HCT116 (cell line): ENCODE measurements around the gene IGSF9. TPM values are rescaled to one million over a fixed set of nuclear protein-coding genes. Genes with fewer than 3 reads are reported as not detected.

Experiments
- ATAC-seq: fragments of 200-7000 bp; cut with Tn5 transposase; 2 replicates; pipeline ENCODE4 v1.9.1; 2020; ENCODE audit warnings: mild to moderate bottlenecking, moderate library complexity
- BruUV-seq: library from RNA; stranded (reverse); fragments of 400-500 nt; replicated peaks from 2 replicates; lab custom pipeline; 2021; lab: Mats Ljungman, UMichigan
- CTCF ChIA-PET: fragments of 300-600 bp; sonication (Branson Sonifier 250); formaldehyde crosslinking; loops from one replicate; lab custom pipeline; 2021; ENCODE audit warnings: antibody characterized with exemption; lab: Charles Lee
- POLR2A ChIA-PET: fragments of 300-600, 350-600 bp; sonication (Branson Sonifier 250); formaldehyde crosslinking; loops from one replicate; lab custom pipeline; 2021; ENCODE audit warnings: antibody characterized with exemption; lab: Charles Lee
- RAD21 ChIA-PET, 2 experiments: fragments of 300-600 bp; sonication (Branson Sonifier 250); formaldehyde crosslinking; loops; one replicate each; lab custom pipeline; 2023; ENCODE audit warnings: low total read pairs in 2 of 2; ENCODE audit not compliant: uncharacterized antibody in 2 of 2, unreplicated experiment in 2 of 2, low non-redundant PET in 1 of 2; lab: Charles Lee
- DNase-seq: peaks from one replicate; pipeline ENCODE4 v3.0.0-alpha.2; 2010; ENCODE audit warnings: low read depth, low spot score
- H2AFZ ChIP-seq: fragments of 200-600 bp; shearing (Covaris generic), sonication (generic); 2 replicates; pipeline ENCODE4 v1.6.1; 2017; ENCODE audit warnings: low read depth, mixed run types, mixed read lengths, antibody characterized with exemption, low read length; ENCODE audit not compliant: poor library complexity, severe bottlenecking
- H3K27ac ChIP-seq: 2 replicates; pipeline ENCODE4 v1.5.1; 2012; ENCODE audit warnings: low read depth, low read length
- H3K27me3 ChIP-seq: fragments of 200-600 bp; sonication (generic); 2 replicates; pipeline ENCODE4 v1.6.1; 2016; ENCODE audit warnings: mixed run types, low read length, mixed read lengths; ENCODE audit not compliant: insufficient read depth
- H3K36me3 ChIP-seq, 2 experiments: fragments of 200-500 bp in 1 of 2; fragments of 200-600 bp in 1 of 2; sonication (Bioruptor generic) in 1 of 2; sonication (generic) in 1 of 2; 2 replicates each; pipeline versions ENCODE4 v1.5.1 to v1.6.1; 2014 to 2016; ENCODE audit warnings: low read length in 2 of 2, inconsistent platforms in 1 of 2, mixed read lengths in 1 of 2, mixed run types in 1 of 2; ENCODE audit not compliant: insufficient read depth in 2 of 2, control insufficient read depth in 1 of 2
- H3K4me1 ChIP-seq, 2 experiments: fragments of 200-600 bp in 1 of 2; sonication (generic) in 1 of 2; 2 replicates each; pipeline versions ENCODE4 v1.5.1 to v1.6.1; 2012 to 2017; ENCODE audit warnings: low read length in 2 of 2, inconsistent platforms in 1 of 2, mild to moderate bottlenecking in 1 of 2, mixed read lengths in 1 of 2, mixed run types in 1 of 2, moderate library complexity in 1 of 2; ENCODE audit not compliant: insufficient read depth in 2 of 2, control insufficient read depth in 1 of 2
- H3K4me2 ChIP-seq: fragments of 200-600 bp; sonication (generic); 2 replicates; pipeline ENCODE4 v1.6.1; 2017; ENCODE audit warnings: mixed run types, low read length, mixed read lengths
- H3K4me3 ChIP-seq, 2 experiments: fragments of 200-600 bp in 1 of 2; sonication (generic) in 1 of 2; replicated peaks in 1 of 2; 2 replicates each; pipeline ENCODE4 v1.5.1; 2011 to 2016; ENCODE audit warnings: low read length in 2 of 2, control low read depth in 1 of 2, low read depth in 1 of 2, mild to moderate bottlenecking in 1 of 2, mixed read lengths in 1 of 2, mixed run types in 1 of 2
- H3K79me2 ChIP-seq: fragments of 200-600 bp; sonication (generic); 2 replicates; pipeline ENCODE4 v1.6.1; 2017; ENCODE audit warnings: mild to moderate bottlenecking, mixed run types, low read length, moderate library complexity, mixed read lengths; ENCODE audit not compliant: insufficient read depth
- H3K9ac ChIP-seq: fragments of 200-600 bp; sonication (generic); 2 replicates; pipeline ENCODE4 v1.6.1; 2016; ENCODE audit warnings: low read length, mixed read lengths
- H3K9me2 ChIP-seq: fragments of 200-600 bp; sonication (generic), shearing (Covaris generic); 2 replicates; pipeline ENCODE4 v1.6.1; 2017; ENCODE audit warnings: mixed run types, mild to moderate bottlenecking, moderate library complexity; ENCODE audit not compliant: insufficient read depth
- H3K9me3 ChIP-seq, 2 experiments: fragments of 200-500 bp in 1 of 2; fragments of 200-600 bp in 1 of 2; sonication (Bioruptor generic) in 1 of 2; sonication (generic) in 1 of 2; 2 replicates each; pipeline ENCODE4 v1.6.1; 2014 to 2017; ENCODE audit warnings: low read length in 2 of 2, mixed read lengths in 2 of 2, inconsistent platforms in 1 of 2, low read depth in 1 of 2, mild to moderate bottlenecking in 1 of 2, mixed run types in 1 of 2, moderate library complexity in 1 of 2; ENCODE audit not compliant: control insufficient read depth in 1 of 2, insufficient read depth in 1 of 2
- H4K20me1 ChIP-seq: fragments of 200-600 bp; sonication (generic), shearing (Covaris generic); 2 replicates; pipeline ENCODE4 v1.6.1; 2017; ENCODE audit warnings: mixed run types, mild to moderate bottlenecking, moderate library complexity; ENCODE audit not compliant: insufficient read depth
- ATF3 ChIP-seq: IDR thresholded peaks from 2 replicates; pipeline ENCODE4 v1.6.1; 2012
- CEBPB ChIP-seq: IDR thresholded peaks from 2 replicates; pipeline ENCODE4 v1.6.1; 2012; ENCODE audit warnings: low read depth
- CTCF ChIP-seq, 3 experiments: fragments of 200-600 bp in 1 of 3; sonication (generic) in 1 of 3; IDR thresholded peaks in 2 of 3; conservative IDR thresholded peaks in 1 of 3; 2 replicates each; pipeline ENCODE4 v1.5.1; 2012 to 2017; ENCODE audit warnings: low read depth in 2 of 3, low read length in 2 of 3, antibody characterized with exemption in 1 of 3, borderline replicate concordance in 1 of 3, control low read depth in 1 of 3, mild to moderate bottlenecking in 1 of 3, mixed read lengths in 1 of 3, mixed run types in 1 of 3, moderate library complexity in 1 of 3; ENCODE audit not compliant: insufficient read depth in 1 of 3
- EGR1 ChIP-seq: IDR thresholded peaks from 2 replicates; pipeline ENCODE4 v1.6.1; 2012; ENCODE audit warnings: low read depth
- ELF1 ChIP-seq: IDR thresholded peaks from 2 replicates; pipeline ENCODE4 v1.6.1; 2012; ENCODE audit warnings: low read depth, borderline replicate concordance
- FOSL1 ChIP-seq: IDR thresholded peaks from 2 replicates; pipeline ENCODE4 v1.6.1; 2012; ENCODE audit warnings: low read depth
- JUND ChIP-seq: IDR thresholded peaks from 2 replicates; pipeline ENCODE4 v1.6.1; 2012
- POLR2AphosphoS5 ChIP-seq: IDR thresholded peaks from 2 replicates; pipeline ENCODE4 v1.6.1; 2011; ENCODE audit warnings: mild to moderate bottlenecking, low read depth, low read length, moderate library complexity
- RAD21 ChIP-seq: IDR thresholded peaks from 2 replicates; pipeline ENCODE4 v1.6.1; 2012; ENCODE audit warnings: low read depth, mild to moderate bottlenecking
- SP1 ChIP-seq: IDR thresholded peaks from 2 replicates; pipeline ENCODE4 v1.6.1; 2012; ENCODE audit warnings: low read depth
- TCF7L2 ChIP-seq: IDR thresholded peaks from 2 replicates; pipeline ENCODE4 v1.7.0; 2011; ENCODE audit warnings: borderline replicate concordance, inconsistent platforms; ENCODE audit not compliant: insufficient read depth, insufficient read length; ENCODE audit errors: extremely low read depth
- YY1 ChIP-seq: IDR thresholded peaks from 2 replicates; pipeline ENCODE4 v1.6.1; 2011; ENCODE audit warnings: low read length, low read depth, moderate library complexity, mild to moderate bottlenecking; ENCODE audit not compliant: insufficient replicate concordance; ENCODE audit errors: extremely low read depth
- ZNF274 ChIP-seq: fragments of 200-500 bp; sonication (Bioruptor generic); IDR thresholded peaks from 2 replicates; pipeline ENCODE4 v1.6.1; 2014; ENCODE audit warnings: mild to moderate bottlenecking, low read depth, low read length, inconsistent platforms
- intact Hi-C: fragments of 100-400 bp; cut with micrococcal nuclease; formaldehyde crosslinking; loops from 2 replicates; pipeline ENCODE4 v1.10.0; 2022
- total RNA-seq: library from RNA; stranded (reverse); gene quantifications from one replicate; pipeline ENCODE4 v1.2.1, GENCODE V29; 2021; ENCODE audit not compliant: unreplicated experiment
- TF ChIP-seq, protein P1 (sequence below): IDR thresholded peaks from 2 replicates; pipeline ENCODE4 v1.6.1; 2012
- TF ChIP-seq, protein P2 (sequence below): IDR thresholded peaks from 2 replicates; pipeline ENCODE4 v1.6.1; 2012; ENCODE audit warnings: low read depth

IGSF9 gene
- total RNA-seq, 1 experiment from 2014 or later = 10.3 TPM

- intact Hi-C loops = no loop called here
- H3K4me3 ChIP-seq = no peak overlapping the region
- H2AFZ ChIP-seq = no peak overlapping the region
- TF ChIP-seq YY1 = no peak
- TF ChIP-seq FOSL1 = no peak
- TF ChIP-seq, protein P1, sequence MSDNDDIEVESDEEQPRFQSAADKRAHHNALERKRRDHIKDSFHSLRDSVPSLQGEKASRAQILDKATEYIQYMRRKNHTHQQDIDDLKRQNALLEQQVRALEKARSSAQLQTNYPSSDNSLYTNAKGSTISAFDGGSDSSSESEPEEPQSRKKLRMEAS = no peak
- no peak for TF ChIP-seq RAD21
- TF ChIP-seq JUND = no peak
- TF ChIP-seq TCF7L2 = no peak
- TF ChIP-seq, protein P2, sequence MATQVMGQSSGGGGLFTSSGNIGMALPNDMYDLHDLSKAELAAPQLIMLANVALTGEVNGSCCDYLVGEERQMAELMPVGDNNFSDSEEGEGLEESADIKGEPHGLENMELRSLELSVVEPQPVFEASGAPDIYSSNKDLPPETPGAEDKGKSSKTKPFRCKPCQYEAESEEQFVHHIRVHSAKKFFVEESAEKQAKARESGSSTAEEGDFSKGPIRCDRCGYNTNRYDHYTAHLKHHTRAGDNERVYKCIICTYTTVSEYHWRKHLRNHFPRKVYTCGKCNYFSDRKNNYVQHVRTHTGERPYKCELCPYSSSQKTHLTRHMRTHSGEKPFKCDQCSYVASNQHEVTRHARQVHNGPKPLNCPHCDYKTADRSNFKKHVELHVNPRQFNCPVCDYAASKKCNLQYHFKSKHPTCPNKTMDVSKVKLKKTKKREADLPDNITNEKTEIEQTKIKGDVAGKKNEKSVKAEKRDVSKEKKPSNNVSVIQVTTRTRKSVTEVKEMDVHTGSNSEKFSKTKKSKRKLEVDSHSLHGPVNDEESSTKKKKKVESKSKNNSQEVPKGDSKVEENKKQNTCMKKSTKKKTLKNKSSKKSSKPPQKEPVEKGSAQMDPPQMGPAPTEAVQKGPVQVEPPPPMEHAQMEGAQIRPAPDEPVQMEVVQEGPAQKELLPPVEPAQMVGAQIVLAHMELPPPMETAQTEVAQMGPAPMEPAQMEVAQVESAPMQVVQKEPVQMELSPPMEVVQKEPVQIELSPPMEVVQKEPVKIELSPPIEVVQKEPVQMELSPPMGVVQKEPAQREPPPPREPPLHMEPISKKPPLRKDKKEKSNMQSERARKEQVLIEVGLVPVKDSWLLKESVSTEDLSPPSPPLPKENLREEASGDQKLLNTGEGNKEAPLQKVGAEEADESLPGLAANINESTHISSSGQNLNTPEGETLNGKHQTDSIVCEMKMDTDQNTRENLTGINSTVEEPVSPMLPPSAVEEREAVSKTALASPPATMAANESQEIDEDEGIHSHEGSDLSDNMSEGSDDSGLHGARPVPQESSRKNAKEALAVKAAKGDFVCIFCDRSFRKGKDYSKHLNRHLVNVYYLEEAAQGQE = no peak
- no peak for TF ChIP-seq ATF3
- no peak for TF ChIP-seq POLR2AphosphoS5
- TF ChIP-seq EGR1 = no peak
- TF ChIP-seq CEBPB = no peak
- no peak for TF ChIP-seq ELF1
- TF ChIP-seq ZNF274 = no peak
- no peak for TF ChIP-seq SP1
- no peak for TF ChIP-seq CTCF (IDR thresholded peaks at IDR 0.05 in 2 of 3, conservative IDR thresholded peaks at IDR 0.05 in 1 of 3; ENCODE audit: borderline replicate concordance in 1 of 3, insufficient read depth in 1 of 3, low read depth in 2 of 3, low read length in 2 of 3)
- H3K9ac ChIP-seq = no peak overlapping the region
- H3K4me2 ChIP-seq = no peak overlapping the region
- no peaks in the 10 kb centered on the region for H3K36me3 ChIP-seq
- no TSS peak for BruUV-seq
- DNase-seq = no peak
- ATAC-seq = no peak
- H3K9me2 ChIP-seq = no peaks in the 10 kb centered on the region
- no peak overlapping the region for H3K27ac ChIP-seq
- no peaks in the 10 kb centered on the region for H3K27me3 ChIP-seq
- ChIA-PET POLR2A (no interaction called here), CTCF (interaction anchor here (10.1 kb wide), 1 partner anchor 64 kb away, joined by 170 read pairs; no protein-coding TSS in a partner anchor), RAD21 (no interaction called here)
- no peaks in the 10 kb centered on the region for H3K9me3 ChIP-seq
- no peaks in the 10 kb centered on the region for H4K20me1 ChIP-seq
- H3K79me2 ChIP-seq = no peaks in the 10 kb centered on the region
- H3K4me1 ChIP-seq = peaks cover 14 to 32% of the 10 kb centered on the region in 2 experiments
Measured at GRCh38 chr1:159941591-159942560, 3.5 kb downstream of the IGSF9 start.
